T-helper 9 cell (primary cell): ENCODE measurements around the gene KIF5B.
"Not testable (repeated sequence)": the region's sequence is repeated elsewhere in the genome, so short reads cannot be mapped to it uniquely, and the experiment has no call there.

Experiments
- DNase-seq: peaks from one replicate; pipeline ENCODE4 v3.0.0-alpha.2; 2020

KIF5B gene

DNA sequence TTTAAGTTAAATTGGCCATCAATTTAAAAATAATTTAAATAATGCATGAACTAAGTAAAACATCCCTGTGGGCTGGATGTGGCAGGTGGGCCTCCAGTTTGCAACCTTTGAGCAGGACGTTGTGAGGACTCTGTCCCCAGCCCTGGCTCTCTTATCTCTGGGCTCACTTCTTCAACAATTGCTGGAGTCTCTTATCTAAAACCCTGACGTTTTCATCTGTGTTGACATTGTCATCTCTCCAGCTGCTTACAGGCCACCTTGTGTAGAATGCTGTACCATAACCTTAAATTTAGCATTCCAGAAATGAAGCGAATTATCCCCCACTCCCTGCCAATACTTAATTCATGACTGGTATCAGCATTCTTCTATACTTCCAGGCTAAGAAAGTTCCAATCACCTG, 3.2 kb upstream of the KIF5B start:
- DNase-seq, result no peak

DNA sequence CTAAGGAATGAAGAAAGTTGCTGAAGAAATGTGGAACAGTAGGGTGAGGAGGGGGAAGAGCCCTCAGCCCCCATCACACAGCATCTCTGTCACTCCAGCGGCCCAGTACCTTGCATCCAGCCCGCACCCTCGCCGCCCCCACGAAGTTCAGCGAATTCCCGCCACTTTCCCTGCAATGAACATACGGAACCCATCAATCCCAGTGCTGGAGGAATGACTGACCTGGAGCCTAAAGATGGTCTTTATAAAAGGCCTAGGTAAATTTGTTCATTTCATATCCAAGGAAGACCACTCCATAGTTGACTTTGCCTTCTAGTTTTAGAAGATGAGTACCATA, 779 bp upstream of the KIF5B start:
- no peak for DNase-seq

DNA sequence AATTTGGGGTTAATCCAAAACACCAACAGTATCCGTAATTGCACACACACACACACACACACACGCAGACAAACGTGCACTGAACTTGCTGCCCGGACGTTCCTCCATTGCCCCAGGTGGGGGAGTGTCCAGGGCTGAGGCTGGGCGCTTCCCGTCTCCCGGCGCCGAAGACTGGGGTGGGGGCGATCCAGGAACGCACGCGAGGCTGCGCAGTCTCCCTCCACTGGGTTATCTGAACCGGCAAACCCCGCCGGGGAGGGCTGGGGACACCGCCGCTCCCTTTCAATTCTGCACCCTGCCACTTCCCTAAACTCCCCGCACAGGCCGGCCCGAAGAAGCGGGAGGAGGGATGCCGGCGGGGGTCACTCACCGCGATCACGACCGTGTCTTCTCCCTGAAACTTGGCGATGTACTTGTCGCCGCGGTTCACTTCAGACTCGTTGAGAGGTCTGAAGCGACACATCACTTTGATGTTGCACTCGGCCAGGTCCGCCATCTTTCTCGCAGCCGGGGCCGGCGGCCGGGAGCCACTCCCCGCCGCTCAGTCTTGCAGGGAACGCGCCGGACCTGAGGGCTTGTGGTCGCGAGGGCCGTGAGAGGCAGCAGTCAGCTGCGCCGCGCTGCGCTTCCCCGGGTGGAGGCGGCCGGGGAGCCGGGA, 618 bp downstream of the KIF5B start:
- DNase-seq, result peak; percentile 49

DNA sequence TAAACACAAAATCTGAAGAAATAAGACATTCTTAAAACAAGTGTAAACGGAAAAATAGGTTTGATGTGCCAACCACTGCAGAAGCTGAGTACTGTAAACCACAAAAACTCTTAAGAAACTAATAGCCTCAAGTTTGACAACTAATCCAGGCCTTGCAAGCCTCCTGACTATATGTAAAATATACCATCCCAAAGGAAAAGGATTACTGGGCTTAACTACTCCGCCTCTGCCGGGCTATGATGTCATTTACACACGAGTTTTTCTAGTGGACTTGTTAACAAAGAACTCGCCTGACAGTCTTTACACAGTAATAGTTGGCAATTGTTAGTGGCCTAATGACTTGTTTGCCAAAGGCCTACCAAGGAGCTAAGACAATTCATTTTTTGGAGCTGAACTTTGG, 2.1 kb downstream of the KIF5B start:
- DNase-seq, result no peak

DNA sequence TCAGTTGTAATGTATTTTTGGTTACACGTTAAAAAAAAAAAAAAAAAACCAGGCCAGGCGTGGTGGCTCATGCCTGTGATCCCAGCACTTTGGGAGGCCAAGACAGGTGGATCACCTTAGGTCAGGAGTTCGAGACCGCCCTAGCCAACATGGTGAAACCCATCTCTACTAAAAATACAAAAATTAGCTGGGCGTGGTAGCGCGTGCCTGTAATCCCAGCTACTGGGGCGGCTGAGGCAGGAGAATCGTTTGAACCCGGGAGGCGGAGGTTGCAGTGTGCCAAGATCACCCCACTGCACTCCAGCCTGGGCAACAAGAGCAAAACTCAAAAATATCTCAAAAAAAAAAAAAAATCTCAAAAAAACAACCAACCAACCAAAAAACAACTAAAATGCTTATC, 2.8 kb downstream of the KIF5B start:
- DNase-seq, result not testable (repeated sequence)

DNA sequence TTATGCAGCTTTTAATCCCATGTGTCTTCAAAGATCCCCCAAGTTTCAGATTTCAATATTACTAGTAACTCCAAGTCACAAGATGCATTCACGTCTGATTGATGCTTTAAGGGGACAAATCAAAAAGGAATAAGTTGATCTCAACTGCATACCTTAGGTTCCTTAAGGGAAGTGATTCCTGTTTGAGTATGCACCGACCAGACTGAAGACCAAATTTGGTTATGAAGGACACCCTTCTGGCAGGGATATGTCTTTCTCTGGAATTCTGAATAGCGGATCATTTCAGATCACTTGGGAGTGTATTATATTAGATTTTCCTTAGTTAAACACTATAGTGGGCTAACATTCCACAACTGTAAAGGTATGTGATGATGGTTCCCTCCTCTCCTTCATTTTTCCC, 4.3 kb downstream of the KIF5B start:
- no peak for DNase-seq

DNA sequence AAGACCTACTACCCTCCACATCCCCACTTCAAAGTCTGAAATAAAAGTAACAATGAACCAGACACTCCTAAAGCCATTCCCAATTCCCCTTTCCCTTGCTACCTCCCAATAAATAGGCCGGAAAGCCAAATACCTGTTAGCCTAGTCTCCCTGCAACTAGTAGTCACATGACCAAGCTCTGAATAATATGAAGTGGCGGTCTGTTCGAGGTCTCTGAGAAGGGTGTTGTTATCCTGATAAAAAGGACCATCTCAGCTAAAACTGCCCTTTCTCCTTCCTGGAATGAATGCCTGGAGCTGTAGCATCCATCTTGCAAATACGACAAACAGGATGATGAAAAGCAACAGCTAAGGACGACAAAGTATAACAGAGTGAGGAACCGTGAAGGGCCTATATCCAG, 6.0 kb downstream of the KIF5B start:
- DNase-seq, result no peak

DNA sequence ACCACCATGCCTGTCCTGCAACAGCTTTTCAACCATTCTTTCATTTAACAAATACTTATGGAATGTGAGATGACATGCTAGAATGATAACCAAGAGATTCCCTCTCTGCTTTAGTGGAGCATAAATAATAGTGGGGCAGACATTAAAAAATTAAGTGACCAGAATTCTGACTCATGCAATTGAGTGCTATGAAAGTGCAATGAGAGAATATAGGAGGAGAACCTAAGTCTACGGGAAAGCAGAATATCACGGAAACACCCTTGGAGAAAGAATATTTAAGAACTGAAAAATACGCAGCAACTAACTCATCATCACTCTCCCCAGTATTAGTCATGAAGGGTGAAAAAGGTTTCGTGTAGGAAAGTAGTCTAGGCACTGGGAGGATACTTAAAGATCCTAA, 7.1 kb downstream of the KIF5B start:
- no peak for DNase-seq

DNA sequence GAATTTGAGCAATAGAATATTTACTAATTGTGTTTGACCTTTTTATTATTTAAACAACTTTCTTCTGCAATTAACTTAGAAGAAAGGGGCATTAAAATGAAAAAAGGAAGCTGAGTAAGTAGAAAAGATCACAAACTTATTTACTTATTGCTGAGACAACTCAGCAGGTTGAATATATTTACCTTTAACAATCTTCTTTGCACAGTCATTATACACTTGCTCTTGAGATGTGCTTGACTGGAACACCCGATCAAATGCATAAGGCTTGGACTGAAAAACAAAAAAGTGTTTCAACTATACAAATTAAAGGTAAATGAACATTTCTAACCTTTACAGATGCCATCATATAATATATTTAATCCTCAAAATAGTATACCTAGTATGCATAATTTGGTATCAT, 7.9 kb downstream of the KIF5B start:
- no peak for DNase-seq

DNA sequence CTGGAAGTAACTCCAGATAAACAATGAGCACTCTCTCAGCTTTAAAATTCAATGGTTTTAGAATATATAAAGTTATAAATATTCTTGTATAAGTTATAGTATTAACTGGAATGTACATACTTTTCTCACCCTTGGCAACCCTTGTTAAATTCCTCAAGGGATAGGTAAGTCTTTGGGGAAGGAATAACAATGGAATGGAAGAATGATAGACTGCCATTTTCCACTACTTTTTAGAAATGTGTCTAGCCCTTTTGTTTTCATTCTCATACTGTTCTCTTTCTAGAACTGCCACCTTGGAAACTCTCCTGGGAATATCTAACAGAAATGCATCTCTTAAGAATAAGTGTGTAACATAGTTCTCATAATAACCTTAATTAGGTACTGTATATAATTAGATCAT, 8.3 kb downstream of the KIF5B start:
- no peak for DNase-seq

DNA sequence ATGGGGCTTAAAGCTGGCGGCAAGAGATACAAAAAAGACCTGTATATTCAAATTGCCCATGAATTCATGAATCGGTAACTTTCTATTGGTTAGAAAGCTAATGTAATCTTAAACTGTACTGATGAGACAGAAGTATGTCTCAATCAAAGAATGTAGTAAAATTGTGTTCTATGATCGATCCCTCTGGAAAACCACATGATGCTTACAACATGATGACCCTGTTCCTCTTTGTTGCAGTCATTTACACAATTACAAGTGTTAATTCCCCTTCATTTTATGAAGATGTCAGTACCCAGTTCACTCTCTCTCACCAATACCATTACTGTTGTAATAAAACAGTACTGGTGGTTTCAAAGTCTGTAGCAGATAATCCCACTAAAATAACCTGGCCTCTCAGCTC, 10.1 kb downstream of the KIF5B start:
- DNase-seq, result no peak

DNA sequence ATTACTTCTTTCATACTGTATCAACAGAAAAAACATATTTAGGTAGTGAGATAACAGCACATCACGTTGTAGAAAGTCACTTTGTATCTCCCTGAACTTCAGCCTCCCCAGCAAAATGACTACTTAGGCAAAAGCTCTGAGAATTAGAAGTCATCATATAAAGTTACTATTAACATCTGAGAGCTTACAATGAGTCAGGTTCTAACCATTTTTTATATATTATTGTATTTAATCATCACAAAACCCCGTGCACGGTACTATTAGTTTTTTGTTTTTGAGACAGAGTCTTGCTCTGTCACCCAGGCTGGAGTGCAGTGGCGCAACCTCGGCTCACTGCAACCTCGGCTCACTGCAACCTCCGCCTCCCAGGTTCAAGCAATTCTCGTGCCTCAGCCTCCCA, 13.5 kb downstream of the KIF5B start:
- not testable (repeated sequence) for DNase-seq

DNA sequence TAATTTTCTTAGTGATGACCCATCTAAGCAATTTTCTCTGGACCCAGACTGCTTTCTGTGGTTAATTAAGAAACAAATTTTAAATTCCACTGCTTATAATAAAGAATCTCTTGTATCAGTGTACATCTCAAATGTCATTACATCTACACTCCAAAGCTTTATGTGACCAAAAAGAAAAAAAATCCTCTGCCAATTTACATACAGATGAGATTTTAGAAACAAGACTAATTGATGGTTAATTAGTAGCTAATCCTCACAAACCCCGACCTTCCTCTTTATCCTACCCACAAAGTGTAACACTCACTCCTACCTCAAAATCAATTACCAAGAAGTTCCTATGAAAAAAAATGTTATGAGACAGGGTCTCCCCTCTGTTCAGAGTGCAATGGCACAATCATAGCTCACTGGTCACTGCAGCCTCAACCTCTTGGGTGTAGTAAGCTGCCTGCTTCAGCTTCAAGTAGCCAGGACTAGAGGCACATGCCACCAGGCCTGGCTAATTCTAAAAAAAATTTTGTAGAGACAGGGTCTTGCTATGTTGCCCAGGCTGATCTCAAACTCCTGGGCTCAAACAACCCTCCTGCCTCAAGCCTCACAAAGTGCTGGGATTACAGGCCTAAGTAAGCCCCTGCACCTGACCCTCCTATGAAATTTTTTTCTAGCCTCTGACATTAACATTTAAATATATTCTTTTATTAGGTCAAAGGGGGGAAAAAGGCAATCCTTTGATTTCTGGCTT, 14.8 kb downstream of the KIF5B start:
- no peak for DNase-seq

DNA sequence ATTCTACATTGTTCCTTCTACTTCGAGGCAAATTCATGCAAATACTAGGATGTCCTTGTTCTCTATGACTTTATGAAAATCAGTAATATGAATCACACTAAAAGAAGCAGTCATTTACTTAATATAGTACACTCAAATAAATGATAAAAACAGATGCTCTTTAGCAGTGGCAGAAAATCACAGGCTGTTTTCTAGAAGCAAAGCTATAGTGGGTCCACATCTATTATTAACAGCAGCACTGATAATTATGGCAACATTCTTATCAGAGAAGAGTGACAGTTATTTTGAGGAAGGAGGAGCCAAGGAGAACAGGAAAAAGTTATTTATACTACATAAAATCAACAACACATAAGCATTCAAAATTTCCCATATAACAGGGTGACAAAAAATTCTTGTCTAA, 16.5 kb downstream of the KIF5B start:
- DNase-seq, result no peak

DNA sequence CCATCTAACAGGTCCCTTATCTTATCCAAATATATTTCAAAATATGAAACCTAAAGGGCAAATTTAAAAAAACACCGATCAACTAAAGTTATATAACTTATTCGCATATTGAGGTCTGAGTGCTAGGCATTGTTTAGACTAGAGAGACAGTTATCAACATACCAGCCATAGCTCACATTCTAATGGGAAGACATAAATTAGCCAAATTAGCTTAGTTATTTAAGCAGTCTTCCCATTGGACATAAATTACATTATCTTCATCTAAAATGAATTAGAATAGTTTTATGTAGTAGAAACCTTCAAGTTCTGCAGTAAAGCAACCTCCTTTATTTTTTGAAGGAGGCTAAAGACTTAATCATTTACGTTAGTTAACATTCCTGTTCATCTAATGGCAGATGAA, 17.4 kb downstream of the KIF5B start:
- no peak for DNase-seq

DNA sequence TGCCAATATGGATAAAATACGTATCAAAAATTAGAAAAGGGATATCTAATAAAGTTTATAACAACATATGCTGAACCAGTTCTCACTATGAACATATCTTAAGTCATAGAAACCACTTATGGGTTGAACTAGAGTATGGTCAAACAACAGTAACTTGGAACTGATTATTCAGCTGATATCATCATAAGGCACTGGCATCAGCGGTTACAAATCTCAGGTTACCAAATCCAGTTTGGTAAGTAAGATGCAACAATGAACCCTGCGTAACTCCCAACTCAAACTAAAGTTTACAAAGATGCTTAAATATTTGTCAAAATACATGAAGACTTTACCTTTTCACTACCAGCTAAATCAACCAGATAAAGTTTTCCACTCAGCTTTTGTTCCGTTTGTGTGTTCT, 19.3 kb downstream of the KIF5B start:
- no peak for DNase-seq

DNA sequence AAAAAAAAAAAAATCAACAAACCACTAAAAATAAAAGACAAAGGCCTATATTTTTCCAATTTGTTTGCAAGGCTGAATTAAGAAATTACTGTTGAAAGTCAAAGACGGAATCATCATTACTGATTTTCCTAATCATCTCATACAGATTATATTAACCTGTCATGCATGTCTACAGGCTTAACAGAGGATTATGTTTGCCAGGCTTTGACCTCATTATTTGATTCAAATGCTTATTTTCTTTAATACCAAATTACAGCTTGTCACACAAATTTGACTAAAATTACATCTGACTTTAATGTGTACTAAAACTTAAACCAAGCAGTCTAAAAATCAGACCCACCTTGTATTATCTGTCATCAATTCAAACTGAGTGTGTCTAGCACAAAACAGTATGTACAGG, 21.2 kb downstream of the KIF5B start:
- no peak for DNase-seq

DNA sequence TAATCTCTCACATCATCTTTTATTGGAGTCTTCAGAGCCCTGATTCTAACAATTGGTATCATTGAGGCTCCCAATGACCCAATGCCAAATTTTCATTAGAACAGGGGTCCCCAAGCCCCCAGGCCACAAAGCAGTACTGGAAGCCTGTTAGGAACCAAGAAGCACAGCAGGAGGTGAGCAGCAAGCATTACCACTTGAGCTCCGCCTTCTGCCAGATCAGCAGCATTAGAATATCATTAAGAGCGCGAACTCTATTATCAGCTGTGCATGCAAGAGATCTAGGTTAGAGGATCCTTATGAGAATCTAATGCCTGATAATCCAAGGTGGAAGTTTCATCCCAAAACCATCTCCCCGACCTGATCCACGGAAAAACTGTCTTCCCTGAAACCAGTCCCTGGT, 23.1 kb downstream of the KIF5B start:
- DNase-seq, result no peak

DNA sequence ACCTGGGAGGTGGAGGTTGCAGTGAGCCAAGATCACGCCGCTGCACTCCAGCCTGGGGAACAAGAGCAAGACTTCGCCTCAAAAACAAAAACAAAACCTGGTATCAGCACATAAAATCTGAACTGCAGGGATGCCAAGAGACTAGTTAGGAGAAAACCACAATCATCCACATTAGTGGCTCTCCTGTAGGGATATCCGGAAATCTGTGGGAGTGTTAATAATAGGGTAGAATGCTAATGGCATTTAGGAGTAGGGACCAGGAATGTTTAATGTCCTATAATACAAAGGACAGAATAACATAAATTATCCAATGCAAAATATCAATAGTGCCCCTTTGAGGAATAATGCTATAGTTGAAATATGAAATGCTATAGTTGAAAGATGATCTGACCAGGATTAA, 24.3 kb downstream of the KIF5B start:
- DNase-seq, result no peak

DNA sequence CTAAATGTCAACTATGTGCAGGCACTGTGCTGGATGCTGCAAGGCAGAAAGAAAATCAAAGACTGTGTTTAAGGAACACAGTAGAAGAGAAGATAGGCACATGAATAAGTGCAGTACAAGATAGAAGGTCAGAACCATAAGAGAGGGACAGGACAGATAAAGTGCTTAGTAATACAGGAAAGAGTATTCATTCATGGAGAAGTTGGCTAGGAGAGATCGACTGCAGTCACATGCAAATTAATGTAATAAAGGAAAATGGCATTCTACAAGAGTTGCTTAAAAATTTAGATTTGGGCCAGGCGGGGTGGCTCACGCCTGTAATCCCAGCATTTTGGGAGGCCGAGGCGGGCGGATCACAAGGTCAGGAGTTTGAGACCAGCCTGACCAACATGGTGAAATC, 24.8 kb downstream of the KIF5B start:
- no peak for DNase-seq

DNA sequence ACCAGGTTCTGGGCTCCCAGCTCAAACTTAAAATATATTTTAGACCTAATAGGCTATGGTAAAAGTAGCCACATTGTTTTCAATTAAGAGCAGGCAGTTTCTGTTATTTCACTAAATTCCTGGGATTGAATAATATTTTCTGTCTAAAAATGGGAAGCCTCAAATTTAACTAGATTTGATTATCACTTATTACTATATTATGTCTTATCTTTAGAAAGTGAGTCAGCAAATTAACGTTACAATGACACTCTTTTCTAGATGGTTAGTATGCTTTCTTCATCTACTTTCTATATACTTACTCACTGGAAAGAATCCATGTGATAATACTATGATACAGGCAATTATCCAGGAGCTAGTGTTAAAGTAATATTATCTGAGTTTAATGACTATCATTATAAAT, 27.5 kb downstream of the KIF5B start:
- no peak for DNase-seq

DNA sequence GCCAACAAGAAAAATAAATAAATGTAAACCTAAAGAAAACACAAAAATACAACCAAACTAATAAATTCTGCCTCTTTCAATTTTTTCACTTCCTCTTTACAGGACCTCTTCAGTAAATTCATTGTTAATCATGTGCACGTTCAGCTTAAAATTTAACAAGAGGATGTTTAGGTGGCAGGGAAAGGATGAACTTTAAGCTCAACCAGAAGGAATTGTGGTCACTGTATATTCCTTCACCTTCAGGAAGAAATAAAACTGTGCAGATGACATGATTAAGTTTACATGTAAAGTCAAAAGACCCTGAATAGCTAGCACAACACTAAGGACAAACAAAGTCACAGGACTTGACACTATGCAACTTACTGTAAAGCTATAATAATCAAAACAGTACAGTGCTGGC, 33.0 kb downstream of the KIF5B start:
- no peak for DNase-seq

DNA sequence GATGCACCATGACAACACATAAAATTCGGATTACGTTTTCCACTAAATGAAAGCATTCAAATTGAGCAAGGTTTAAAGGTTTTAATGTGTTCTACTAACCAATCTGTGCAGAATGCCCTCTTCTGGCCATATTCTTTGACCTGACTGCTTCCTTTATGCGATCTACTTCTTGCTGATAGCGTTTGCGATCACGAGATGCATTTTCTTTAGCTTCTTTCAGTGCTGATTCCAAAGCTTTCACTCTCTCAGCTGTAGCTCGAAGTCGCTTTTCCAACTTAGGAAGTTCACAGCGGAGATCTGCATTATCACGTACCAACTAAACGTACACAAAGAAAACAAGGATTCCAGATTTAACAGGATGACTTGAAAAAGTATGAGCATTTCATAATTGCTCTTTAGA, 39.2 kb downstream of the KIF5B start:
- no peak for DNase-seq

DNA sequence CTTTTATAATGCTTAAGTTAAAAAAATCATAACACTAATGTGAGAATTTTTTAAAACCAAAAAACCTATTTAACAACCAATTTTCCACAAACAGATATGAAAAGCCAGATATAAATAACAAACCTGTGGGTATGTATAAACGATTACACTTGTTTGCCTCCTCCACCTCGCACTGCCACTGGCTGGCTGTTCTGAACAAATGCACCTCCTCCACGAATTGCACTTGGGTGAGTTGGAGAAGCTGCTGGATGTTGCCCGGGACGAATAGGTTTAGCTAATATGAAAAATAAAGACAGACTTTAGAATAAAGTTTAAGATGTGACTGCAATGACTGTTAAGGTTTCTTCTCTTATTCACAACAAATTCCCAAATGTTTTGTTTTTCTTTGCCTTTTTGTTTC, 40.8 kb downstream of the KIF5B start:
- DNase-seq, result no peak

DNA sequence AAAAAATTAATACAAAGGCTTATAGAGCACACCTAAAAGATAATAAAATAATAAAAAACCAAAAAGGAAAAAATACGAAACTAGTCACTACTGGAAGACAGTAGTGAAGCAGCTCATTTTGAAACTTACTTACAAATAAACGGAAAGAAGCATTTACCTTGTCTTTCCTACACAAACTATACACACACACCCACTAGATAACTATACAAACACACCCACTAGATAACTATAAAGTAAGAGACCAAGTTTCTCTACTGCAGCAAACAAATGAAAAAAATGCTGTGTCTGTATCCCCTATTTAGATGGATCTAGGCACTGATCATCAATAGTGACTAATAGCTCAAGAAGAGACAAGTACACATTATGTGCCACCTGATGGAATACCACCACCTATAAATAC, 49.2 kb downstream of the KIF5B start:
- no peak for DNase-seq
